ENCODE measurements around the gene TCF4. TPM values are rescaled to one million over a fixed set of nuclear protein-coding genes. Genes with fewer than 3 reads are reported as not detected.

TCF4 gene
- total RNA-seq, 1 experiment from 2014 or later = 104 TPM

- POLR2A ChIA-PET = no interaction called here
- TF ChIP-seq, protein P1, sequence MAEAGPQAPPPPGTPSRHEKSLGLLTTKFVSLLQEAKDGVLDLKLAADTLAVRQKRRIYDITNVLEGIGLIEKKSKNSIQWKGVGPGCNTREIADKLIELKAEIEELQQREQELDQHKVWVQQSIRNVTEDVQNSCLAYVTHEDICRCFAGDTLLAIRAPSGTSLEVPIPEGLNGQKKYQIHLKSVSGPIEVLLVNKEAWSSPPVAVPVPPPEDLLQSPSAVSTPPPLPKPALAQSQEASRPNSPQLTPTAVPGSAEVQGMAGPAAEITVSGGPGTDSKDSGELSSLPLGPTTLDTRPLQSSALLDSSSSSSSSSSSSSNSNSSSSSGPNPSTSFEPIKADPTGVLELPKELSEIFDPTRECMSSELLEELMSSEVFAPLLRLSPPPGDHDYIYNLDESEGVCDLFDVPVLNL (CRISPR knock-in tag; IDR thresholded peaks at IDR 0.05; ENCODE audit: borderline replicate concordance, low read depth) = no peak
- TF ChIP-seq, protein P2, sequence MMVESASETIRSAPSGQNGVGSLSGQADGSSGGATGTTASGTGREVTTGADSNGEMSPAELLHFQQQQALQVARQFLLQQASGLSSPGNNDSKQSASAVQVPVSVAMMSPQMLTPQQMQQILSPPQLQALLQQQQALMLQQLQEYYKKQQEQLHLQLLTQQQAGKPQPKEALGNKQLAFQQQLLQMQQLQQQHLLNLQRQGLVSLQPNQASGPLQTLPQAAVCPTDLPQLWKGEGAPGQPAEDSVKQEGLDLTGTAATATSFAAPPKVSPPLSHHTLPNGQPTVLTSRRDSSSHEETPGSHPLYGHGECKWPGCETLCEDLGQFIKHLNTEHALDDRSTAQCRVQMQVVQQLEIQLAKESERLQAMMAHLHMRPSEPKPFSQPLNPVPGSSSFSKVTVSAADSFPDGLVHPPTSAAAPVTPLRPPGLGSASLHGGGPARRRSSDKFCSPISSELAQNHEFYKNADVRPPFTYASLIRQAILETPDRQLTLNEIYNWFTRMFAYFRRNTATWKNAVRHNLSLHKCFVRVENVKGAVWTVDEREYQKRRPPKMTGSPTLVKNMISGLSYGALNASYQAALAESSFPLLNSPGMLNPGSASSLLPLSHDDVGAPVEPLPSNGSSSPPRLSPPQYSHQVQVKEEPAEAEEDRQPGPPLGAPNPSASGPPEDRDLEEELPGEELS (CRISPR knock-in tag; IDR thresholded peaks at IDR 0.05) = no peak
- no peak for TF ChIP-seq E2F1 (CRISPR knock-in tag; IDR thresholded peaks at IDR 0.05)
- TF ChIP-seq MYBL2 (CRISPR knock-in tag; IDR thresholded peaks at IDR 0.05) = no peak
- TF ChIP-seq FOXP1 (CRISPR knock-in tag; IDR thresholded peaks at IDR 0.05; ENCODE audit: borderline replicate concordance) = no peak
- TF ChIP-seq, protein P3, sequence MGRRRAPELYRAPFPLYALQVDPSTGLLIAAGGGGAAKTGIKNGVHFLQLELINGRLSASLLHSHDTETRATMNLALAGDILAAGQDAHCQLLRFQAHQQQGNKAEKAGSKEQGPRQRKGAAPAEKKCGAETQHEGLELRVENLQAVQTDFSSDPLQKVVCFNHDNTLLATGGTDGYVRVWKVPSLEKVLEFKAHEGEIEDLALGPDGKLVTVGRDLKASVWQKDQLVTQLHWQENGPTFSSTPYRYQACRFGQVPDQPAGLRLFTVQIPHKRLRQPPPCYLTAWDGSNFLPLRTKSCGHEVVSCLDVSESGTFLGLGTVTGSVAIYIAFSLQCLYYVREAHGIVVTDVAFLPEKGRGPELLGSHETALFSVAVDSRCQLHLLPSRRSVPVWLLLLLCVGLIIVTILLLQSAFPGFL (CRISPR knock-in tag; IDR thresholded peaks at IDR 0.05; ENCODE audit: borderline replicate concordance) = no peak
- TF ChIP-seq JUN (CRISPR knock-in tag; IDR thresholded peaks at IDR 0.05) = no peak
- no peak for TF ChIP-seq CREB1 (CRISPR knock-in tag; IDR thresholded peaks at IDR 0.05)
- TF ChIP-seq ZBTB21 (CRISPR knock-in tag; IDR thresholded peaks at IDR 0.05; ENCODE audit: borderline replicate concordance) = no peak
- no peak for TF ChIP-seq CTCF (IDR thresholded peaks at IDR 0.05)
- TF ChIP-seq CBFB (CRISPR knock-in tag; IDR thresholded peaks at IDR 0.05; ENCODE audit: low read depth) = no peak
- TF ChIP-seq ZNF263 (CRISPR knock-in tag; IDR thresholded peaks at IDR 0.05; ENCODE audit: low read depth) = no peak
- TF ChIP-seq ZNF671 (CRISPR knock-in tag; IDR thresholded peaks at IDR 0.05) = no peak
- no peak for TF ChIP-seq TEAD4 (CRISPR knock-in tag; IDR thresholded peaks at IDR 0.05)
- TF ChIP-seq, protein P4, sequence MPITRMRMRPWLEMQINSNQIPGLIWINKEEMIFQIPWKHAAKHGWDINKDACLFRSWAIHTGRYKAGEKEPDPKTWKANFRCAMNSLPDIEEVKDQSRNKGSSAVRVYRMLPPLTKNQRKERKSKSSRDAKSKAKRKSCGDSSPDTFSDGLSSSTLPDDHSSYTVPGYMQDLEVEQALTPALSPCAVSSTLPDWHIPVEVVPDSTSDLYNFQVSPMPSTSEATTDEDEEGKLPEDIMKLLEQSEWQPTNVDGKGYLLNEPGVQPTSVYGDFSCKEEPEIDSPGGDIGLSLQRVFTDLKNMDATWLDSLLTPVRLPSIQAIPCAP (CRISPR knock-in tag; IDR thresholded peaks at IDR 0.05) = no peak
- TF ChIP-seq IRF2 (CRISPR knock-in tag; IDR thresholded peaks at IDR 0.05; ENCODE audit: borderline replicate concordance, low read depth) = no peak
- no peak for TF ChIP-seq NR2C2 (CRISPR knock-in tag; IDR thresholded peaks at IDR 0.05)
- no peak for TF ChIP-seq FOXJ3 (CRISPR knock-in tag; IDR thresholded peaks at IDR 0.05; ENCODE audit: borderline replicate concordance)
- ATAC-seq (no peak), DNase-seq (ENCODE audit: low spot score) (no peak)
- CTCF ChIA-PET = no interaction called here
- H3K27ac Mint-ChIP-seq = peak overlapping the region; percentile 34; the same call in 1 of the 2 replicates
- H3K4me1 Mint-ChIP-seq = peaks cover 78% of the 10 kb centered on the region
- no peaks in the 10 kb centered on the region for H3K9me3 Mint-ChIP-seq
- peaks cover 5% of the 10 kb centered on the region for H3K36me3 Mint-ChIP-seq
- no peaks in the 10 kb centered on the region for H3K27me3 Mint-ChIP-seq (ENCODE audit: low read depth)
- no peak overlapping the region for H3K4me3 Mint-ChIP-seq
Measured at GRCh38 chr18:55549474-55550104, 38.4 kb downstream of the TCF4 start.

All from WTC11 (cell line).